T-cell (primary cell): ENCODE results near the gene HES7. TPM values are rescaled to one million over a fixed set of nuclear protein-coding genes. Genes with fewer than 3 reads are reported as not detected.

ENCODE experiments used
- ATAC-seq, 4 experiments: fragments of 200-7000 bp in 3 of 4; fragments of 150-1000 bp in 1 of 4; cut with Tn5 transposase; replicated peaks in 1 of 4; 1 replicate in 3 of 4; 2 replicates in 1 of 4; pipeline ENCODE4 v1.10.0; 2021; ENCODE audit warnings: moderate library complexity in 3 of 4, mild to moderate bottlenecking in 2 of 4, moderate number of reproducible peaks in 1 of 4
- CTCF ChIA-PET, 2 donors: fragments of 300-600 bp; sonication (Branson Sonifier 250); formaldehyde crosslinking; loops; one replicate each; lab custom pipeline; 2022; ENCODE audit warnings: antibody characterized with exemption in 2 of 2; lab: Charles Lee
- POLR2A ChIA-PET, 2 donors: fragments of 300-600 bp; sonication (Branson Sonifier 250); formaldehyde crosslinking; loops; one replicate each; lab custom pipeline; 2022; ENCODE audit warnings: antibody characterized with exemption in 2 of 2; lab: Charles Lee
- DNase-seq, 35 experiments: peaks; one replicate each; pipeline versions ENCODE4 v3.0.0 to v3.0.0-alpha.2; 2013 to 2023
- H3K27ac ChIP-seq: one replicate; pipeline ENCODE4 v1.5.1; 2013; ENCODE audit warnings: low read length
- H3K27me3 ChIP-seq, 2 experiments: replicated peaks in 1 of 2; 1 replicate in 1 of 2; 2 replicates in 1 of 2; pipeline versions ENCODE4 v1.6.1 to v1.7.0; 2013; ENCODE audit warnings: low read length in 1 of 2, mixed read lengths in 1 of 2; ENCODE audit not compliant: control insufficient read depth in 2 of 2, insufficient read depth in 2 of 2; ENCODE audit errors: extremely low read depth in 1 of 2
- H3K36me3 ChIP-seq, 2 donors: 1 replicate in 1 of 2; 2 replicates in 1 of 2; pipeline versions ENCODE4 v1.6.1 to v1.7.0; 2013; ENCODE audit warnings: low read length in 1 of 2; ENCODE audit not compliant: control insufficient read depth in 2 of 2, insufficient read depth in 1 of 2; ENCODE audit errors: extremely low read depth in 1 of 2
- H3K4me1 ChIP-seq, 2 experiments: 1 replicate in 1 of 2; 2 replicates in 1 of 2; pipeline versions ENCODE4 v1.6.1 to v1.7.0; 2013; ENCODE audit warnings: low read length in 2 of 2, mixed read lengths in 1 of 2; ENCODE audit not compliant: insufficient read depth in 2 of 2, control insufficient read depth in 1 of 2; ENCODE audit errors: extremely low read depth in 1 of 2
- H3K4me3 ChIP-seq, 2 donors: 1 replicate in 1 of 2; 2 replicates in 1 of 2; pipeline versions ENCODE4 v1.5.1 to v1.7.0; 2013; ENCODE audit warnings: mild to moderate bottlenecking in 2 of 2, low read length in 1 of 2, moderate library complexity in 1 of 2; ENCODE audit not compliant: control insufficient read depth in 1 of 2; ENCODE audit errors: extremely low read depth in 1 of 2
- H3K9me3 ChIP-seq: 2 replicates; pipeline ENCODE4 v1.7.0; 2013
- H3K27ac Mint-ChIP-seq, 2 donors: one replicate each; pipeline ENCODE4 v1.8.0; 2020 to 2021; ENCODE audit warnings: mild to moderate bottlenecking in 2 of 2, mixed read lengths in 2 of 2
- H3K27me3 Mint-ChIP-seq, 2 donors: one replicate each; pipeline ENCODE4 v1.8.0; 2021 to 2022; ENCODE audit warnings: mixed read lengths in 2 of 2
- H3K36me3 Mint-ChIP-seq: one replicate; pipeline ENCODE4 v1.8.0; 2021; ENCODE audit warnings: mixed read lengths
- H3K4me1 Mint-ChIP-seq, 3 donors: one replicate each; pipeline ENCODE4 v1.8.0; 2020 to 2022; ENCODE audit warnings: mixed read lengths in 3 of 3, mild to moderate bottlenecking in 1 of 3
- H3K4me3 Mint-ChIP-seq, 3 donors: one replicate each; pipeline ENCODE4 v1.8.0; 2020 to 2022; ENCODE audit warnings: mild to moderate bottlenecking in 3 of 3, mixed read lengths in 3 of 3, moderate library complexity in 3 of 3
- H3K9me3 Mint-ChIP-seq, 3 donors: one replicate each; pipeline ENCODE4 v1.8.0; 2020 to 2022; ENCODE audit warnings: mixed read lengths in 3 of 3
- WGBS: methylation state at CpG from one replicate; pipeline ENCODE4 v1.1.5; 2013; ENCODE audit warnings: missing lambda C conversion rate; ENCODE audit not compliant: insufficient coverage; 5-methylcytosine and 5-hydroxymethylcytosine counted together
- total RNA-seq, 35 experiments: library from RNA in 6 of 35; stranded (reverse) in 6 of 35; fragments of 120-200 nt in 1 of 35; gene quantifications; one replicate each; pipeline versions ENCODE4 v1.2.1 to v1.2.4 and lab custom pipeline; 2013 to 2026

Gene HES7
- total RNA-seq, 5 donors from 2014 or later (not counting 1 experiment from before 2014, with no cell fraction given) = 0.16 to 1.6 (median 0.23) TPM; not detected in 2

DNA sequence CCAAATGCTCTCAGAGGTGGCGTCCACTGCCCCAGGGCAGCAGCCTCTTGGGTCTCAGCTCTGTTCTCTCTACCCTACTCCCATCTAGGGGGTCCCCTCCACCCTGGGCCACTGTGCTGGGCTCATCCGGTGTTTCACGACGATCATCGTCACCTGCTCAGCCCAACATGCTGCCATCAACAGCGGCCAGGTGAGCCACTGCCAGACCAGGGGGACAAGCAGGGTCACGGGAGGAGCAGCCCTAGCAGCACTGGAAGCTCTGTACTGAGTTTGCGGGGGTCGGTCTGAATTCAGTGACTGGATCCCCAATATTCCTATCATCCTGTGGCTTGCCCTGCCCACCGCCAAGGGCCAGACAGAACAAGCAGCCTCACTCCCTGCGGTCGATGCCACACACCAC lies 52.4 kb downstream of the HES7 start:
- H3K9me3 Mint-ChIP-seq = no peaks in the 10 kb centered on the region

More for the DNA sequence above, 52.4 kb downstream of the HES7 start:
- Mint-ChIP-seq H3K4me3 (peak overlapping the region in 1 of 3 donors; percentile 71), H3K4me1 (peaks cover 23 to 25% (median 25%) of the 10 kb centered on the region in 3 donors), H3K36me3 (no peaks in the 10 kb centered on the region), H3K27ac (no peak overlapping the region), H3K27me3 (peaks cover 36 to 47% of the 10 kb centered on the region in 2 donors)
- Histone ChIP-seq H3K27me3 (peaks cover 4 to 72% of the 10 kb centered on the region in 2 experiments), H3K4me3 (no peak overlapping the region), H3K4me1 (peaks cover 4 to 26% of the 10 kb centered on the region in 2 experiments), H3K27ac (no peak overlapping the region), H3K9me3 (no peaks in the 10 kb centered on the region), H3K36me3 (no peaks in the 10 kb centered on the region)
- no peak for ATAC-seq
- CTCF ChIA-PET = no interaction called here
- WGBS = 85% methylated on average over 11 of the region's 12 CpGs
- no peak for DNase-seq
- POLR2A ChIA-PET = interaction anchor here in 1 of 2 donors (0.6 kb wide), 1 partner anchor 181 kb away, joined by 4 read pairs; no protein-coding TSS in a partner anchor

Other genes starting within 250 kb of the HES7 start
- 100 to 1,000 TPM; 250 to 331 (median 274) TPM for gene CHD3, start 235.3 kb downstream of the HES7 start, total RNA-seq
- gene RNF227, start 207.8 kb downstream of the HES7 start, total RNA-seq = 1 to 10 TPM; 2.9 to 7.3 (median 5.2) TPM
- gene KCNAB3, start 194.2 kb downstream of the HES7 start, total RNA-seq = 10 to 100 TPM; 10.0 to 18.1 (median 14.5) TPM
- gene TRAPPC1, start 192.2 kb downstream of the HES7 start, total RNA-seq = 100 to 1,000 TPM in 3 of 5 donors, 10 to 100 TPM in 2; 95.4 to 138 (median 113) TPM
- 10 to 100 TPM; 28.9 to 34.9 (median 32.9) TPM for gene CNTROB, start 191.9 kb downstream of the HES7 start, total RNA-seq
- under 1 TPM in 1 of 5 donors, not detected in 4; 0.06 TPM for gene GUCY2D, start 121.5 kb downstream of the HES7 start, total RNA-seq
- gene ALOX15B, start 85.0 kb downstream of the HES7 start, total RNA-seq = under 1 TPM in 3 of 5 donors, not detected in 2; 0.10 to 0.20 (median 0.13) TPM
- 1 to 10 TPM in 1 of 5 donors, under 1 TPM in 3, not detected in 1; 0.63 to 1.1 (median 0.81) TPM for gene ALOX12B, start 36.4 kb downstream of the HES7 start, total RNA-seq
- gene ALOXE3, start 5.6 kb downstream of the HES7 start, total RNA-seq = 1 to 10 TPM in 1 of 5 donors, under 1 TPM in 3, not detected in 1; 0.13 to 1.2 (median 0.19) TPM
- 1,000 to 10,000 TPM in 2 of 5 donors, 10 to 100 TPM in 3; 62.6 to 1,675 (median 82.4) TPM for gene PER1, start 28.3 kb upstream of the HES7 start, total RNA-seq
- gene VAMP2, start 38.8 kb upstream of the HES7 start, total RNA-seq = 100 to 1,000 TPM; 160 to 243 (median 186) TPM
- 10 to 100 TPM; 23.4 to 28.9 (median 25.0) TPM for gene TMEM107, start 52.3 kb upstream of the HES7 start, total RNA-seq
- gene BORCS6, start 66.1 kb upstream of the HES7 start, total RNA-seq = 10 to 100 TPM in 3 of 5 donors, 1 to 10 TPM in 2; 6.7 to 21.3 (median 17.2) TPM
- 1 to 10 TPM; 1.0 to 2.7 (median 1.7) TPM for gene AURKB, start 86.5 kb upstream of the HES7 start, total RNA-seq
- 100 to 1,000 TPM; 230 to 309 (median 269) TPM for gene CTC1, start 124.0 kb upstream of the HES7 start, total RNA-seq
- 10 to 100 TPM; 31.5 to 52.4 (median 37.8) TPM for gene PFAS, start 125.2 kb upstream of the HES7 start, total RNA-seq
- 10 to 100 TPM; 29.0 to 41.8 (median 40.9) TPM for gene RANGRF, start 164.6 kb upstream of the HES7 start, total RNA-seq
- gene SLC25A35, start 171.3 kb upstream of the HES7 start, total RNA-seq = 10 to 100 TPM in 1 of 5 donors, 1 to 10 TPM in 4; 6.6 to 10.0 (median 8.0) TPM
- gene ARHGEF15, start 186.1 kb upstream of the HES7 start, total RNA-seq = under 1 TPM in 1 of 5 donors, not detected in 4; 0.26 TPM
- gene ODF4, start 215.7 kb upstream of the HES7 start, total RNA-seq = not detected